ENCODE data around the gene ZNF649.

Gene ZNF649

GRCh38 chr19:51903192-51903591 is 1.6 kb downstream of the ZNF649 start:
- peaks cover 85 to 93% (median 90%) of the 10 kb centered on the region in 11 experiments for H3K9me3 ChIP-seq (replicated peaks in 1 of 11)
- TF ChIP-seq Cebpa-rat (IDR thresholded peaks at IDR 0.05) = no peak
- H3K4me2 ChIP-seq = peak overlapping the region; percentile 77 to 93 (median 83)
- peaks cover 0 to 12% (median 10%) of the 10 kb centered on the region in 10 experiments; a peak in 11 of 20 replicates for H3K4me1 ChIP-seq
- H3K27ac ChIP-seq = peak overlapping the region in 3 of 11 experiments; percentile 1 to 98 (median 95); a peak in 3 of 22 replicates
- H3K36me3 ChIP-seq = peaks cover 51 to 62% (median 56%) of the 10 kb centered on the region in 11 experiments
- no peaks in the 10 kb centered on the region; a peak in 1 of 22 replicates for H4K20me1 ChIP-seq
- no peak overlapping the region for H3K9ac ChIP-seq
- peak overlapping the region; percentile 75 to 89 (median 81) for H3K4me3 ChIP-seq
- no peaks in the 10 kb centered on the region for H3K27me3 ChIP-seq

GRCh38 chr19:51901860-51902259 is 3.0 kb downstream of the ZNF649 start:
- no peak for TF ChIP-seq Cebpa-rat (IDR thresholded peaks at IDR 0.05)
- peaks cover 64 to 75% (median 69%) of the 10 kb centered on the region in 11 experiments for H3K36me3 ChIP-seq
- no peaks in the 10 kb centered on the region for H3K27me3 ChIP-seq
- H3K4me1 ChIP-seq = peaks cover 0 to 12% (median 10%) of the 10 kb centered on the region in 10 experiments; a peak in 11 of 20 replicates
- H3K9me3 ChIP-seq (replicated peaks in 1 of 11) = peaks cover 87 to 93% (median 90%) of the 10 kb centered on the region in 11 experiments
- H3K4me2 ChIP-seq = no peak overlapping the region
- H4K20me1 ChIP-seq = no peaks in the 10 kb centered on the region; a peak in 1 of 22 replicates
- no peak overlapping the region for H3K9ac ChIP-seq
- no peak overlapping the region for H3K27ac ChIP-seq
- peak overlapping the region; percentile 17 to 89 (median 37); a peak in 12 of 20 replicates for H3K4me3 ChIP-seq

GRCh38 chr19:51891193-51891747 is 13.5 kb downstream of the ZNF649 start:
- Histone ChIP-seq H3K27me3 (peaks cover 0 to 8% (median 0%) of the 10 kb centered on the region in 11 experiments; a peak in 1 of 22 replicates), H3K4me2 (no peak overlapping the region), H3K9ac (no peak overlapping the region), H3K4me1 (no peaks in the 10 kb centered on the region), H3K36me3 (peaks cover 100% of the 10 kb centered on the region in 11 experiments), H3K9me3 (replicated peaks in 1 of 11) (peaks cover 100% of the 10 kb centered on the region in 11 experiments), H3K27ac (no peak overlapping the region), H4K20me1 (no peaks in the 10 kb centered on the region), H3K4me3 (peak overlapping the region; percentile 6 to 53 (median 34); a peak in 19 of 20 replicates)
- no peak for TF ChIP-seq Cebpa-rat (IDR thresholded peaks at IDR 0.05)

GRCh38 chr19:51889934-51890333 is 14.9 kb downstream of the ZNF649 start:
- Histone ChIP-seq H3K27ac (no peak overlapping the region), H3K9me3 (replicated peaks in 1 of 11) (peaks cover 100% of the 10 kb centered on the region in 11 experiments), H3K4me2 (no peak overlapping the region), H3K36me3 (peaks cover 100% of the 10 kb centered on the region in 11 experiments), H3K27me3 (peaks cover 0 to 8% (median 0%) of the 10 kb centered on the region in 11 experiments; a peak in 1 of 22 replicates), H3K4me1 (no peaks in the 10 kb centered on the region), H3K4me3 (peak overlapping the region; percentile 6 to 53 (median 34); a peak in 10 of 20 replicates), H3K9ac (no peak overlapping the region), H4K20me1 (no peaks in the 10 kb centered on the region)
- no peak for TF ChIP-seq Cebpa-rat (IDR thresholded peaks at IDR 0.05)

- Histone ChIP-seq H3K9ac (no peak within 1 kb of the TSS), H3K9me3 (replicated peaks in 1 of 11) (peaks cover 100% of the 10 kb centered on the region in 11 experiments), H3K4me3 (peak within 1 kb of the TSS; percentile 16 to 52 (median 22); a peak in 17 of 20 replicates), H3K27ac (no peak within 1 kb of the TSS), H4K20me1 (no peaks in the 10 kb centered on the region), H3K36me3 (peaks cover 99 to 100% (median 100%) of the 10 kb centered on the region in 11 experiments), H3K4me2 (no peak within 1 kb of the TSS), H3K4me1 (no peaks in the 10 kb centered on the region), H3K27me3 (peaks cover 0 to 8% (median 0%) of the 10 kb centered on the region in 11 experiments; a peak in 1 of 22 replicates)
- 0 out of 22 replicates have a peak, but pooled peaks of 1 of the 11 experiments have one; percentile 9 for TF ChIP-seq Cebpa-rat (IDR thresholded peaks at IDR 0.05)
Observed at GRCh38 chr19:51887522-51888498, 17.0 kb downstream of the ZNF649 start, which contains the start of gene ZNF577. TSS of gene ZNF577 (minus strand) at chr19:51887951. CDS start at chr19:51880382, 7,569 bp downstream.

- no peak for TF ChIP-seq Cebpa-rat (IDR thresholded peaks at IDR 0.05)
- Histone ChIP-seq H3K27ac (no peak overlapping the region), H3K36me3 (peaks cover 99 to 100% (median 100%) of the 10 kb centered on the region in 11 experiments), H3K9ac (no peak overlapping the region), H3K4me2 (no peak overlapping the region), H3K9me3 (replicated peaks in 1 of 11) (peaks cover 100% of the 10 kb centered on the region in 11 experiments), H3K27me3 (no peaks in the 10 kb centered on the region), H4K20me1 (no peaks in the 10 kb centered on the region), H3K4me1 (no peaks in the 10 kb centered on the region), H3K4me3 (no peak overlapping the region)
Observed at GRCh38 chr19:51884713-51885112, 20.1 kb downstream of the ZNF649 start.

- no peak overlapping the region for H3K9ac ChIP-seq
- H3K27ac ChIP-seq = no peak overlapping the region
- peaks cover 99 to 100% (median 100%) of the 10 kb centered on the region in 11 experiments for H3K36me3 ChIP-seq
- 0 out of 20 replicates have a peak overlapping the region, but pooled peaks of 1 of the 10 experiments have one; percentile 11 for H3K4me3 ChIP-seq
- no peaks in the 10 kb centered on the region for H3K27me3 ChIP-seq
- H3K9me3 ChIP-seq (replicated peaks in 1 of 11) = peaks cover 100% of the 10 kb centered on the region in 11 experiments
- no peak overlapping the region for H3K4me2 ChIP-seq
- H3K4me1 ChIP-seq = no peaks in the 10 kb centered on the region
- no peak for TF ChIP-seq Cebpa-rat (IDR thresholded peaks at IDR 0.05)
- H4K20me1 ChIP-seq = no peaks in the 10 kb centered on the region
Observed at GRCh38 chr19:51882518-51882917, 22.3 kb downstream of the ZNF649 start.

GRCh38 chr19:51873097-51873496 is 31.7 kb downstream of the ZNF649 start:
- peaks cover 99 to 100% (median 100%) of the 10 kb centered on the region in 11 experiments for H3K9me3 ChIP-seq (replicated peaks in 1 of 11)
- H4K20me1 ChIP-seq = no peaks in the 10 kb centered on the region
- no peaks in the 10 kb centered on the region for H3K4me1 ChIP-seq
- no peak for TF ChIP-seq Cebpa-rat (IDR thresholded peaks at IDR 0.05)
- no peak overlapping the region for H3K9ac ChIP-seq
- H3K36me3 ChIP-seq = peaks cover 98 to 100% (median 100%) of the 10 kb centered on the region in 11 experiments
- H3K4me3 ChIP-seq = peak overlapping the region; percentile 8 to 59 (median 33); a peak in 15 of 20 replicates
- H3K27ac ChIP-seq = no peak overlapping the region
- H3K27me3 ChIP-seq = no peaks in the 10 kb centered on the region; a peak in 1 of 22 replicates
- H3K4me2 ChIP-seq = no peak overlapping the region
